HepG2 (cell line): ENCODE measurements around the gene CMIP. TPM values are rescaled to one million over a fixed set of nuclear protein-coding genes. Genes with fewer than 3 reads are reported as not detected.

Source experiments
- ATF5 ChIP-seq: sonication (generic); formaldehyde crosslinking; IDR thresholded peaks from 2 replicates; pipeline ENCODE4 v1.4.0; 2020; ENCODE audit warnings: mild to moderate bottlenecking, low read depth, missing genetic modification reagents
- GPN1 ChIP-seq: sonication (generic); formaldehyde crosslinking; IDR thresholded peaks from 2 replicates; pipeline ENCODE4 v1.5.1; 2020; ENCODE audit warnings: missing genetic modification reagents, borderline replicate concordance
- MBNL3 ChIP-seq: fragments of 250-450 bp; sonication (Bioruptor Pico); conservative IDR thresholded peaks from 2 replicates; pipeline ENCODE4 v1.8.0; 2022; ENCODE audit warnings: mild to moderate bottlenecking, inconsistent platforms
- MYC ChIP-seq: sonication (generic); formaldehyde crosslinking; IDR thresholded peaks from 2 replicates; pipeline ENCODE4 v1.9.0; 2021; ENCODE audit warnings: missing genetic modification reagents, borderline replicate concordance
- PCBP2 ChIP-seq: fragments of 200-400 bp; formaldehyde crosslinking; optimal IDR thresholded peaks from 2 replicates; pipeline ENCODE3; 2018; ENCODE audit warnings: low read length, low read depth; ENCODE audit not compliant: poor library complexity, severe bottlenecking
- RFXANK ChIP-seq: IDR thresholded peaks from 2 replicates; pipeline ENCODE4 v1.6.1; 2016
- SP1 ChIP-seq, 2 experiments: fragments of 450-650 bp in 1 of 2; sonication (generic) in 1 of 2; formaldehyde crosslinking in 1 of 2; IDR thresholded peaks; 2 replicates each; pipeline versions ENCODE4 v1.4.0 to v1.6.1; 2016 to 2020; ENCODE audit warnings: missing genetic modification reagents in 1 of 2
- TMF1 ChIP-seq: sonication (generic); formaldehyde crosslinking; IDR thresholded peaks from 2 replicates; pipeline ENCODE4 v1.8.1; 2022; ENCODE audit warnings: low read depth, missing genetic modification reagents
- ZBTB49 ChIP-seq: sonication (generic); formaldehyde crosslinking; IDR thresholded peaks from 2 replicates; pipeline ENCODE4 v1.4.0; 2020; ENCODE audit warnings: missing genetic modification reagents, borderline replicate concordance
- ZFY ChIP-seq: sonication (generic); formaldehyde crosslinking; IDR thresholded peaks from 2 replicates; pipeline ENCODE4 v1.4.0; 2020; ENCODE audit warnings: missing genetic modification reagents
- ZGPAT ChIP-seq: IDR thresholded peaks from 2 replicates; pipeline ENCODE4 v1.6.1; 2016; ENCODE audit warnings: mild to moderate bottlenecking
- ZMYM4 ChIP-seq: sonication (generic); formaldehyde crosslinking; IDR thresholded peaks from 2 replicates; pipeline ENCODE4 v1.8.1; 2023; ENCODE audit warnings: mild to moderate bottlenecking, missing genetic modification reagents
- ZNF207 ChIP-seq: fragments of 450-650 bp; IDR thresholded peaks from 2 replicates; pipeline ENCODE4 v1.6.1; 2016; ENCODE audit warnings: antibody characterized with exemption, borderline replicate concordance
- ZNF251 ChIP-seq: sonication (generic); formaldehyde crosslinking; IDR thresholded peaks from 2 replicates; pipeline ENCODE4 v1.9.0; 2021; ENCODE audit warnings: mild to moderate bottlenecking, missing genetic modification reagents
- ZNF326 ChIP-seq: sonication (generic); formaldehyde crosslinking; IDR thresholded peaks from 2 replicates; pipeline ENCODE4 v1.4.0; 2020; ENCODE audit warnings: missing genetic modification reagents, borderline replicate concordance
- ZNF382 ChIP-seq: sonication (generic); formaldehyde crosslinking; IDR thresholded peaks from 2 replicates; pipeline ENCODE4 v1.5.0; 2020; ENCODE audit warnings: missing genetic modification reagents, mild to moderate bottlenecking, borderline replicate concordance
- ZNF501 ChIP-seq: sonication (generic); formaldehyde crosslinking; IDR thresholded peaks from 2 replicates; pipeline ENCODE4 v1.5.1; 2020; ENCODE audit warnings: mild to moderate bottlenecking, moderate library complexity, missing genetic modification reagents
- ZNF547 ChIP-seq: sonication (generic); formaldehyde crosslinking; IDR thresholded peaks from 2 replicates; pipeline ENCODE4 v1.5.1; 2020; ENCODE audit warnings: mild to moderate bottlenecking, missing genetic modification reagents
- ZNF570 ChIP-seq: sonication (generic); formaldehyde crosslinking; IDR thresholded peaks from 2 replicates; pipeline ENCODE4 v1.4.0; 2020; ENCODE audit warnings: mild to moderate bottlenecking, missing genetic modification reagents, borderline replicate concordance
- ZNF749 ChIP-seq: sonication (generic); formaldehyde crosslinking; IDR thresholded peaks from 2 replicates; pipeline ENCODE4 v1.8.0; 2022; ENCODE audit warnings: mild to moderate bottlenecking, missing genetic modification reagents, moderate library complexity, borderline replicate concordance
- polyA plus RNA-seq, 8 experiments: library from polyadenylated mRNA; depleted of rRNA in 3 of 8; stranded (reverse) in 7 of 8; unstranded in 1 of 8; fragments of >200 nt; fragmentation: Illumina TruSeq in 4 of 8; extraction: Trizol in 4 of 8; gene quantifications; 2 replicates each; pipeline versions ENCODE4 v1.2.1 to v1.2.3, GENCODE V29; 2011 to 2016; ENCODE audit warnings: low read depth in 4 of 8, missing spikeins in 1 of 8, mixed read lengths in 1 of 8; ENCODE audit not compliant: insufficient read depth in 1 of 8
- total RNA-seq, 5 experiments: library from RNA; depleted of rRNA; stranded (reverse); fragments of >200 nt; fragmentation: Illumina TruSeq; extraction: Trizol; gene quantifications; 2 replicates each; pipeline ENCODE4 v1.2.3, GENCODE V29; 2016; ENCODE audit warnings: low read depth in 1 of 5
- TF ChIP-seq, protein P1 (sequence below): sonication (generic); formaldehyde crosslinking; IDR thresholded peaks from 2 replicates; pipeline ENCODE4 v1.4.0; 2020; ENCODE audit warnings: missing genetic modification reagents
- TF ChIP-seq, protein P2 (sequence below): sonication (generic); formaldehyde crosslinking; IDR thresholded peaks from 2 replicates; pipeline ENCODE4 v1.8.1; 2023; ENCODE audit warnings: missing genetic modification reagents, mild to moderate bottlenecking, borderline replicate concordance
- TF ChIP-seq, protein P3 (sequence below): sonication (generic); formaldehyde crosslinking; IDR thresholded peaks from 2 replicates; pipeline ENCODE4 v1.8.0; 2022; ENCODE audit warnings: mild to moderate bottlenecking, missing genetic modification reagents

CMIP gene
- total and polyA plus RNA-seq, 2 of the 13 experiments (the other 11 are each of a cell fraction or from before 2014, with no cell fraction given): 10.9 to 18.1 TPM

- TF ChIP-seq ZBTB49 (CRISPR knock-in tag): no peak
- peak; percentile 69; the same call in 1 of the 2 replicates for TF ChIP-seq ZGPAT (CRISPR knock-in tag)
- no peak for TF ChIP-seq ZFY (CRISPR knock-in tag)
- peak; percentile 57; the same call in 1 of the 2 replicates for TF ChIP-seq ZMYM4 (CRISPR knock-in tag)
- TF ChIP-seq, protein P1, sequence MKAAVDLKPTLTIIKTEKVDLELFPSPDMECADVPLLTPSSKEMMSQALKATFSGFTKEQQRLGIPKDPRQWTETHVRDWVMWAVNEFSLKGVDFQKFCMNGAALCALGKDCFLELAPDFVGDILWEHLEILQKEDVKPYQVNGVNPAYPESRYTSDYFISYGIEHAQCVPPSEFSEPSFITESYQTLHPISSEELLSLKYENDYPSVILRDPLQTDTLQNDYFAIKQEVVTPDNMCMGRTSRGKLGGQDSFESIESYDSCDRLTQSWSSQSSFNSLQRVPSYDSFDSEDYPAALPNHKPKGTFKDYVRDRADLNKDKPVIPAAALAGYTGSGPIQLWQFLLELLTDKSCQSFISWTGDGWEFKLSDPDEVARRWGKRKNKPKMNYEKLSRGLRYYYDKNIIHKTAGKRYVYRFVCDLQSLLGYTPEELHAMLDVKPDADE: no peak
- TF ChIP-seq PCBP2: no peak
- no peak for TF ChIP-seq ZNF326 (CRISPR knock-in tag)
- TF ChIP-seq MYC (CRISPR knock-in tag): peak; percentile 61
- no peak for TF ChIP-seq ZNF251 (CRISPR knock-in tag)
- TF ChIP-seq ZNF749: no peak
- no peak for TF ChIP-seq SP1 (IDR thresholded peaks at IDR 0.05)
- TF ChIP-seq SP1 (CRISPR knock-in tag; IDR thresholded peaks at IDR 0.05): no peak
- no peak for TF ChIP-seq GPN1 (CRISPR knock-in tag)
- no peak for TF ChIP-seq RFXANK (CRISPR knock-in tag)
- no peak for TF ChIP-seq ATF5
- TF ChIP-seq TMF1 (CRISPR knock-in tag): no peak; the same call in 1 of the 2 replicates
- no peak for TF ChIP-seq ZNF382 (CRISPR knock-in tag)
- peak; percentile 85; the same call in 1 of the 2 replicates for TF ChIP-seq ZNF547 (CRISPR knock-in tag)
- no peak for TF ChIP-seq ZNF570 (CRISPR knock-in tag)
- TF ChIP-seq, protein P2, sequence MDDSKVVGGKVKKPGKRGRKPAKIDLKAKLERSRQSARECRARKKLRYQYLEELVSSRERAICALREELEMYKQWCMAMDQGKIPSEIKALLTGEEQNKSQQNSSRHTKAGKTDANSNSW (CRISPR knock-in tag): no peak
- TF ChIP-seq MBNL3 (CRISPR knock-in tag): no peak
- TF ChIP-seq, protein P3, sequence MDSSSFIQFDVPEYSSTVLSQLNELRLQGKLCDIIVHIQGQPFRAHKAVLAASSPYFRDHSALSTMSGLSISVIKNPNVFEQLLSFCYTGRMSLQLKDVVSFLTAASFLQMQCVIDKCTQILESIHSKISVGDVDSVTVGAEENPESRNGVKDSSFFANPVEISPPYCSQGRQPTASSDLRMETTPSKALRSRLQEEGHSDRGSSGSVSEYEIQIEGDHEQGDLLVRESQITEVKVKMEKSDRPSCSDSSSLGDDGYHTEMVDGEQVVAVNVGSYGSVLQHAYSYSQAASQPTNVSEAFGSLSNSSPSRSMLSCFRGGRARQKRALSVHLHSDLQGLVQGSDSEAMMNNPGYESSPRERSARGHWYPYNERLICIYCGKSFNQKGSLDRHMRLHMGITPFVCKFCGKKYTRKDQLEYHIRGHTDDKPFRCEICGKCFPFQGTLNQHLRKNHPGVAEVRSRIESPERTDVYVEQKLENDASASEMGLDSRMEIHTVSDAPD (CRISPR knock-in tag): no peak
- no peak for TF ChIP-seq ZNF207
- no peak for TF ChIP-seq ZNF501 (CRISPR knock-in tag)
These were observed 147.8 kb downstream of the CMIP start (continued) for GRCh38 chr16:81592353-81592866.
